Natural killer cell (primary cell): ENCODE results near the gene C15orf62. TPM values are rescaled to one million over a fixed set of nuclear protein-coding genes. Genes with fewer than 3 reads are reported as not detected.

ENCODE experiments used
- ATAC-seq, 3 donors: fragments of 150-1000 bp in 2 of 3; fragments of 200-7000 bp in 1 of 3; cut with Tn5 transposase; 1 replicate in 1 of 3; 2 replicates in 2 of 3; pipeline ENCODE4 v1.10.0; 2021; ENCODE audit warnings: mild to moderate bottlenecking in 2 of 3, moderate library complexity in 2 of 3
- DNase-seq, 2 donors: peaks; one replicate each; pipeline versions ENCODE4 v3.0.0 to v3.0.0-alpha.2; 2013 to 2021; ENCODE audit warnings: mixed read lengths in 1 of 2
- H3K27ac ChIP-seq: one replicate; pipeline ENCODE4 v1.5.1; 2013; ENCODE audit warnings: mild to moderate bottlenecking, low read length
- H3K27me3 ChIP-seq: one replicate; pipeline ENCODE4 v1.6.1; 2013; ENCODE audit warnings: low read length; ENCODE audit not compliant: control insufficient read depth, insufficient read depth
- H3K36me3 ChIP-seq: one replicate; pipeline ENCODE4 v1.6.1; 2013; ENCODE audit warnings: low read length; ENCODE audit not compliant: control insufficient read depth, insufficient read depth
- H3K4me1 ChIP-seq: one replicate; pipeline ENCODE4 v1.6.1; 2013; ENCODE audit warnings: low read length; ENCODE audit not compliant: control insufficient read depth, insufficient read depth
- H3K4me3 ChIP-seq: one replicate; pipeline ENCODE4 v1.5.1; 2013; ENCODE audit warnings: low read length
- H3K9me3 ChIP-seq: one replicate; pipeline ENCODE4 v1.6.1; 2013; ENCODE audit warnings: low read length; ENCODE audit not compliant: control insufficient read depth, insufficient read depth
- H3K27ac Mint-ChIP-seq, 2 donors: one replicate each; pipeline ENCODE4 v1.8.0; 2022; ENCODE audit warnings: mild to moderate bottlenecking in 2 of 2, mixed read lengths in 2 of 2, moderate library complexity in 1 of 2
- H3K27me3 Mint-ChIP-seq, 2 donors: one replicate each; pipeline ENCODE4 v1.8.0; 2022; ENCODE audit warnings: low read depth in 2 of 2, mixed read lengths in 2 of 2
- H3K36me3 Mint-ChIP-seq: one replicate; pipeline ENCODE4 v1.8.0; 2022; ENCODE audit warnings: mixed read lengths
- H3K4me1 Mint-ChIP-seq, 2 donors: one replicate each; pipeline ENCODE4 v1.8.0; 2022; ENCODE audit warnings: mixed read lengths in 2 of 2
- H3K4me3 Mint-ChIP-seq: one replicate; pipeline ENCODE4 v1.8.0; 2022; ENCODE audit warnings: mild to moderate bottlenecking, moderate library complexity, mixed read lengths
- H3K9me3 Mint-ChIP-seq, 2 donors: one replicate each; pipeline ENCODE4 v1.8.0; 2022; ENCODE audit warnings: mixed read lengths in 2 of 2
- CTCF ChIP-seq: fragments of 200-600 bp; IDR thresholded peaks from one replicate; pipeline ENCODE4 v1.8.0; 2022; ENCODE audit warnings: antibody characterized with exemption
- WGBS: methylation state at CpG from one replicate; pipeline ENCODE4 v1.1.7; 2013; ENCODE audit warnings: missing lambda C conversion rate; ENCODE audit not compliant: insufficient coverage; 5-methylcytosine and 5-hydroxymethylcytosine counted together
- intact Hi-C: fragments of 100-400 bp; cut with micrococcal nuclease; formaldehyde crosslinking; loops from one replicate; pipeline ENCODE4 v1.14.2; 2022
- total RNA-seq, 4 donors: library from RNA; stranded (reverse); fragments of 120-200 nt in 1 of 4; gene quantifications; one replicate each; pipeline versions ENCODE4 v1.2.3 to v1.2.4, GENCODE V29; 2013 to 2022

Gene C15orf62
- total RNA-seq, 3 donors from 2014 or later (not counting 1 experiment from before 2014, with no cell fraction given) = 0.64 to 1.4 (median 0.80) TPM

GRCh38 chr15:40764629-40765103, 5.1 kb upstream of the C15orf62 start:
- no peaks in the 10 kb centered on the region for H3K27me3 ChIP-seq
- H3K4me3 Mint-ChIP-seq = peak overlapping the region; percentile 85
- H3K36me3 ChIP-seq = peaks cover 14% of the 10 kb centered on the region
- H3K9me3 ChIP-seq = no peaks in the 10 kb centered on the region
- H3K27ac ChIP-seq = peak overlapping the region; percentile 71
- no peaks in the 10 kb centered on the region for H3K27me3 Mint-ChIP-seq
- no peaks in the 10 kb centered on the region for H3K9me3 Mint-ChIP-seq
- TF ChIP-seq CTCF = no peak
- peaks cover 59% of the 10 kb centered on the region for H3K4me1 ChIP-seq
- H3K4me1 Mint-ChIP-seq = peaks cover 34 to 56% of the 10 kb centered on the region in 2 donors
- peak overlapping the region; percentile 87 to 91 for H3K27ac Mint-ChIP-seq
- ATAC-seq = peak in 1 of 3 donors; percentile 7
- intact Hi-C loops = loop anchor here (1.0 kb wide), 2 partner anchors 12 to 43 kb away; partner anchors contain the start of genes DNAJC17 and ZFYVE19
- peak in 1 of 2 donors; percentile 40 for DNase-seq
- WGBS = 37% methylated on average over 7 of the region's 8 CpGs
- peak overlapping the region; percentile 74 for H3K4me3 ChIP-seq
- H3K36me3 Mint-ChIP-seq = no peaks in the 10 kb centered on the region

- ATAC-seq (no peak), DNase-seq (no peak)
- Mint-ChIP-seq H3K36me3 (no peaks in the 10 kb centered on the region), H3K27ac (peak overlapping the region; percentile 87 to 91), H3K4me3 (no peak overlapping the region), H3K4me1 (peaks cover 42 to 69% of the 10 kb centered on the region in 2 donors), H3K9me3 (no peaks in the 10 kb centered on the region), H3K27me3 (no peaks in the 10 kb centered on the region)
- Histone ChIP-seq H3K27me3 (no peaks in the 10 kb centered on the region), H3K4me3 (no peak overlapping the region), H3K27ac (no peak overlapping the region), H3K4me1 (peaks cover 72% of the 10 kb centered on the region), H3K36me3 (peaks cover 14% of the 10 kb centered on the region), H3K9me3 (no peaks in the 10 kb centered on the region)
- WGBS = 98% methylated on average over 7 of the region's 7 CpGs
- no peak for TF ChIP-seq CTCF
- intact Hi-C loops = no loop called here
Observed at GRCh38 chr15:40766194-40766815, 3.5 kb upstream of the C15orf62 start.

- no peak overlapping the region for H3K27ac ChIP-seq
- H3K27ac Mint-ChIP-seq = no peak overlapping the region
- ATAC-seq (no peak), DNase-seq (no peak)
- H3K27me3 Mint-ChIP-seq = no peaks in the 10 kb centered on the region
- no peaks in the 10 kb centered on the region for H3K36me3 Mint-ChIP-seq
- peaks cover 72% of the 10 kb centered on the region for H3K4me1 ChIP-seq
- H3K27me3 ChIP-seq = no peaks in the 10 kb centered on the region
- no peak overlapping the region for H3K4me3 ChIP-seq
- TF ChIP-seq CTCF = no peak
- no peaks in the 10 kb centered on the region for H3K9me3 Mint-ChIP-seq
- no peak overlapping the region for H3K4me3 Mint-ChIP-seq
- WGBS = 94% methylated on average over 32 of the region's 32 CpGs
- intact Hi-C loops = no loop called here
- H3K36me3 ChIP-seq = peaks cover 14% of the 10 kb centered on the region
- peaks cover 42 to 70% of the 10 kb centered on the region in 2 donors for H3K4me1 Mint-ChIP-seq
- no peaks in the 10 kb centered on the region for H3K9me3 ChIP-seq
Observed at GRCh38 chr15:40766906-40767837, 2.6 kb upstream of the C15orf62 start.
